Measurements from ENCODE around the gene PGR.

DNA sequence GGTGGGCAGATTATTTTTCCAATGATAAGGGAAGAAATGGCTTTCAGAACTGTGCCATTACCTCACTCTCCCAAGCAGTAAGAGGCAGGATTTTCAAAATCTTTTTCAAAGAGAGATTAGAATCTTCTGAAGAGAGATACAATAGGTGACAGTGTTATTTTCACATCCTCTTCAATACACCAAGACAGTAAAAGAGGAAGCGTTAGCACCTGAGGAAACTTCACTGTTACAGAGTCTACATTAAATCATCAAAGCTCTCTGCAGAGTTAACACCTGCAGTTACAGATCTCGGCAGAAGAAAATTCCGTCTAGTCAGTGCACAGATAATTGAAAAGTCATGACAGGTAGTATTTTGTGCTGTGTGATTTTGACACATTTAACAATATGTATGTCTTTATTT lies 144.9 kb downstream of the PGR start:
- no peak for TF ChIP-seq EZH2 (IDR thresholded peaks at IDR 0.05; ENCODE audit: low read depth)
- TF ChIP-seq, protein P1, sequence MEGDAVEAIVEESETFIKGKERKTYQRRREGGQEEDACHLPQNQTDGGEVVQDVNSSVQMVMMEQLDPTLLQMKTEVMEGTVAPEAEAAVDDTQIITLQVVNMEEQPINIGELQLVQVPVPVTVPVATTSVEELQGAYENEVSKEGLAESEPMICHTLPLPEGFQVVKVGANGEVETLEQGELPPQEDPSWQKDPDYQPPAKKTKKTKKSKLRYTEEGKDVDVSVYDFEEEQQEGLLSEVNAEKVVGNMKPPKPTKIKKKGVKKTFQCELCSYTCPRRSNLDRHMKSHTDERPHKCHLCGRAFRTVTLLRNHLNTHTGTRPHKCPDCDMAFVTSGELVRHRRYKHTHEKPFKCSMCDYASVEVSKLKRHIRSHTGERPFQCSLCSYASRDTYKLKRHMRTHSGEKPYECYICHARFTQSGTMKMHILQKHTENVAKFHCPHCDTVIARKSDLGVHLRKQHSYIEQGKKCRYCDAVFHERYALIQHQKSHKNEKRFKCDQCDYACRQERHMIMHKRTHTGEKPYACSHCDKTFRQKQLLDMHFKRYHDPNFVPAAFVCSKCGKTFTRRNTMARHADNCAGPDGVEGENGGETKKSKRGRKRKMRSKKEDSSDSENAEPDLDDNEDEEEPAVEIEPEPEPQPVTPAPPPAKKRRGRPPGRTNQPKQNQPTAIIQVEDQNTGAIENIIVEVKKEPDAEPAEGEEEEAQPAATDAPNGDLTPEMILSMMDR (conservative IDR thresholded peaks at IDR 0.05) = no peak

Measured in PC-9 (cell line).